ENCODE measurements around the gene PARP16. TPM values are rescaled to one million over a fixed set of nuclear protein-coding genes. Genes with fewer than 3 reads are reported as not detected.

PARP16 gene
- total and polyA plus RNA-seq, 10 donors, result 6.4 to 11.3 (median 9.6) TPM

DNA sequence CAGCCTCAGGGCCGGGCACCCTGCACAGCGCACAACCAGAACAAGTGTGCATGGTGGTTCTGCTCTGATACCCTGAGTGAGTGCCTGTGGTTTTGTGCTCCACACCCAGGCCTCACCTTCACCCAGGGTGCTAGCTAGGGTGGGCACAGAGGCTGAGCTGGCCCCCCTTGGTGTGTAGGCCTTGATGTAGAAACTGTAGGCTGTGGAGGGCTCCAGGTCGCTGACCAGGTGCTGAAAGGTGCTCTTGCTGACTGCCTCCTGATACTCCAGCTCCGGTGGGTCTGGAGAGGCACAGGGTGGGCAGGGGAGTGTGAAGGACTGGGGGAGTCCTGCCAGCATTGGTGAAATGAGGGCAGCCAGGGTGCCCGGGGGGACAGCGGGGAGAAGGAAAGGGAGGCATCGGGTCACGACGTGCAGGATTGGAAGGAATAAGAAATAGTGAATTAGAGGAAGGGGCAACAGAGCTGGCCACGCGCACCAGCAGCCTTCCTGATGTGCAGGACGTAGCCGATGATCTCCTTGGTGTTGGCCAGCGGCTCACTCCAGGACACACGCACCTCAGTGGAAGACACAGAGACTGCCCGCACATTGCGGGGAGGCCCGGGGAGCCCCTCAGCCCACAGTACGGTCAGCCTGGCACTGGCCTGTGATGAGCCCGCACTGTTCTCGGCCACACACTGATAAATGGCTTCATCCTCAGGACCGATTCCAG, 44.4 kb upstream of the PARP16 start:
- DNase-seq, result peak; percentile 55
- no peak overlapping the region for H3K27ac ChIP-seq
- H3K27me3 ChIP-seq (replicated peaks in 1 of 7), result peaks cover 0 to 21% (median 0%) of the 10 kb centered on the region in 7 donors
- peaks cover 0 to 4% (median 0%) of the 10 kb centered on the region in 6 donors for H3K4me1 ChIP-seq
- intact Hi-C loops (cut with DNase I; ENCODE audit: low total_unique reads), result no loop called here
- 90 to 96% (median 94%) methylated on average over 21 to 22 of the region's 22 CpGs for WGBS, 5 donors
- no peak overlapping the region for H3K4me3 ChIP-seq
- H3K36me3 ChIP-seq, result no peaks in the 10 kb centered on the region
- H3K9me3 ChIP-seq, result no peaks in the 10 kb centered on the region
- no peak for TF ChIP-seq POLR2AphosphoS5 (IDR thresholded peaks at IDR 0.05)
- TF ChIP-seq, protein P1, sequence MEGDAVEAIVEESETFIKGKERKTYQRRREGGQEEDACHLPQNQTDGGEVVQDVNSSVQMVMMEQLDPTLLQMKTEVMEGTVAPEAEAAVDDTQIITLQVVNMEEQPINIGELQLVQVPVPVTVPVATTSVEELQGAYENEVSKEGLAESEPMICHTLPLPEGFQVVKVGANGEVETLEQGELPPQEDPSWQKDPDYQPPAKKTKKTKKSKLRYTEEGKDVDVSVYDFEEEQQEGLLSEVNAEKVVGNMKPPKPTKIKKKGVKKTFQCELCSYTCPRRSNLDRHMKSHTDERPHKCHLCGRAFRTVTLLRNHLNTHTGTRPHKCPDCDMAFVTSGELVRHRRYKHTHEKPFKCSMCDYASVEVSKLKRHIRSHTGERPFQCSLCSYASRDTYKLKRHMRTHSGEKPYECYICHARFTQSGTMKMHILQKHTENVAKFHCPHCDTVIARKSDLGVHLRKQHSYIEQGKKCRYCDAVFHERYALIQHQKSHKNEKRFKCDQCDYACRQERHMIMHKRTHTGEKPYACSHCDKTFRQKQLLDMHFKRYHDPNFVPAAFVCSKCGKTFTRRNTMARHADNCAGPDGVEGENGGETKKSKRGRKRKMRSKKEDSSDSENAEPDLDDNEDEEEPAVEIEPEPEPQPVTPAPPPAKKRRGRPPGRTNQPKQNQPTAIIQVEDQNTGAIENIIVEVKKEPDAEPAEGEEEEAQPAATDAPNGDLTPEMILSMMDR (IDR thresholded peaks at IDR 0.05 in 8 of 11, conservative IDR thresholded peaks at IDR 0.05 in 3 of 11), result no peak
- no peak for TF ChIP-seq POLR2A (IDR thresholded peaks at IDR 0.05)

DNA sequence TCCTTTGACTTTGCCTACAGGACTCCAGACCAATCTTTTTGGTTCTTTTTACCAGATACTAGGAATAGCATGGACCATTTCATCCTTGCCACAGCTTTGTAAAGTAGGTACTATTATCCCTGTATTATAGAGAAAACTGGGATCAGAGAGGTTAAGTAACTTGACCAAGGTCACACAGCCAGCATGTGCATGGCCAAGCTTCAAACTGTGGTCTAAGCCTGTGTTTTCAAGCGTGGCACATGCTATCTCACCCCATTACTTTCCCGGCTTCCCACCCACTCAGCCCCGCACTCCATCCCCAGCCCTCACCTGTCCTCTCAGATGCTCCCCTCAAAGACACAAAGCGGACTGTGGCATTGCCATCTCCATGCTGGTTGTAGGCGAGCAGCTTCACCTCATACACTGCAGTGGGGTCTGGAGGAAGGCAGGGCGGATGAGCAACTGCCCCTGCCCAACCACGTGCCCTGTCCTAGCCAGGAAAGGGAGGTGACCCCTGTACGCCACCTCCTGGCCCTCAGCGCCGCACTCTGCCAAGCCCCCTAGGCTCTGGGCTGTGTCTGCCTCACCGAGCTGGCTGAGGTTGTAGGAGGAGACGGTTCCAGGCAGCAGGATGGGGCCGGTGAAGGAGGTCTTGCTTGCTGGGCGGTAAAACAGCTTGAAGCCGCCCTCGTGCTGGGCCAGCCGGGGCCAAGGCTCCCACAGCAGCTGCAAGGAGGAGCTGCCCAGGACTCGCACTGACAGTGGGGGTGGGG, 43.5 kb upstream of the PARP16 start:
- intact Hi-C loops (cut with DNase I; ENCODE audit: low total_unique reads), result no loop called here
- DNase-seq, result peak; percentile 46
- Histone ChIP-seq H3K4me1 (peaks cover 0 to 7% (median 0%) of the 10 kb centered on the region in 6 donors), H3K27me3 (replicated peaks in 1 of 7) (peaks cover 0 to 17% (median 0%) of the 10 kb centered on the region in 7 donors), H3K9me3 (no peaks in the 10 kb centered on the region), H3K4me3 (no peak overlapping the region), H3K27ac (no peak overlapping the region), H3K36me3 (no peaks in the 10 kb centered on the region)
- no peak for TF ChIP-seq POLR2A (IDR thresholded peaks at IDR 0.05)
- TF ChIP-seq, protein P1 (IDR thresholded peaks at IDR 0.05 in 8 of 11, conservative IDR thresholded peaks at IDR 0.05 in 3 of 11), result no peak
- no peak for TF ChIP-seq POLR2AphosphoS5 (IDR thresholded peaks at IDR 0.05)
- 81 to 92% (median 87%) methylated on average over 11 to 18 of the region's 18 CpGs for WGBS, 5 donors

DNA sequence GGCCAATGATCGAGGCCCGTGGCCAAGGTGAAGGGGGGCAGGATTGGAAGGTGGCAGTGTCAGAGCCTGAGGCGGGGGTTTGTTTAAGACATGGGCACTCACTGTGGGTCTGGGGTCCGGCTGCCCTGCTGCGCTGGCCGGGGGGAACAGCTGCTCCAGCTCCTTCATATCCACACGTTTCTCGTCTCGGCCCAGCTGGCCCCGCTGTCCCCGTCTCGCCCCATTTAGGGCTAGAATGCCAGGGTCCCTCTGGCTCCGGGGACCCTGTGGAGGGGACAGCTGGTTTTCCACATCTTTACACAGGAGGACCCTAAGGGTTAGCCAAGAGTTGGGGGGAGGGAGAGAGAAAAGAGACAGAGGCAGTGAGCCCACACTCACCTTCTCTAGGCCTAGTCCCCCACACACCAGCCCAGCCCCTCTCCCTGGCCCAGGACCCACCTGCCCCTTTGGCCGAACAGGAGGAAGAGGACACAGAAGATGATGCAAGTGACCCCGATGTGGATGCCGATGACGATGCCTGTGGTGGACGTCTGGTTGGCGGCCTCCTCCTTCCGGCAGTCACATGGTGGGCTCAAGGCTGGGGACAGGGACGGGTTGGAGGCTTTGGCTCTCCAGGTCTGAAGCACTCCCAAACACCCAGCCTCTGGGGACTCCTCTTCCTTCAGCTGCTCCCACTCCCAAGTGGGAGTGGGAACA, 42.8 kb upstream of the PARP16 start:
- Histone ChIP-seq H3K36me3 (no peaks in the 10 kb centered on the region), H3K27ac (no peak overlapping the region), H3K4me1 (peaks cover 0 to 7% (median 0%) of the 10 kb centered on the region in 6 donors), H3K27me3 (replicated peaks in 1 of 7) (peaks cover 0 to 10% (median 0%) of the 10 kb centered on the region in 7 donors), H3K9me3 (no peaks in the 10 kb centered on the region), H3K4me3 (no peak overlapping the region)
- intact Hi-C loops (cut with DNase I; ENCODE audit: low total_unique reads), result no loop called here
- WGBS, 5 donors, result 89 to 96% (median 91%) methylated on average over 20 to 21 of the region's 21 CpGs
- no peak for TF ChIP-seq POLR2A (IDR thresholded peaks at IDR 0.05)
- no peak for TF ChIP-seq POLR2AphosphoS5 (IDR thresholded peaks at IDR 0.05)
- TF ChIP-seq, protein P1 (IDR thresholded peaks at IDR 0.05 in 8 of 11, conservative IDR thresholded peaks at IDR 0.05 in 3 of 11), result no peak
- peak; percentile 58 for DNase-seq
